Keratinocyte (primary cell): ENCODE data around the gene AMBRA1.

Experiments
- CTCF ChIP-seq, 3 experiments: IDR thresholded peaks in 1 of 3; conservative IDR thresholded peaks in 1 of 3; optimal IDR thresholded peaks in 1 of 3; 2 replicates in 2 of 3; 3 replicates in 1 of 3; pipeline versions ENCODE3 to v1.5.1; 2011; ENCODE audit warnings: low read length in 3 of 3, mild to moderate bottlenecking in 3 of 3, moderate library complexity in 2 of 3, control low read depth in 1 of 3, inconsistent platforms in 1 of 3; ENCODE audit not compliant: insufficient read depth in 2 of 3; ENCODE audit errors: extremely low read depth in 1 of 3
- EZH2 ChIP-seq: IDR thresholded peaks from one replicate; pipeline ENCODE4 v1.6.1; 2012; ENCODE audit warnings: inconsistent platforms, mild to moderate bottlenecking, low read length, moderate library complexity

GRCh38 chr11:46435679-46436078 is 158.1 kb downstream of the AMBRA1 start:
- TF ChIP-seq EZH2 (no peak), CTCF (optimal IDR thresholded peaks at IDR 0.05 in 1 of 3, IDR thresholded peaks at IDR 0.05 in 1 of 3, conservative IDR thresholded peaks at IDR 0.05 in 1 of 3; ENCODE audit: extremely low read depth in 1 of 3, insufficient read depth in 2 of 3, low read length in 3 of 3) (no peak)
